ENCODE measurements around the gene MCL1. TPM values are rescaled to one million over a fixed set of nuclear protein-coding genes. Genes with fewer than 3 reads are reported as not detected.
A peak's percentile ranks its signal among the peaks of the same experiment; 100 is the strongest.
"Not testable (repeated sequence)": the region's sequence is repeated elsewhere in the genome, so short reads cannot be mapped to it uniquely, and the experiment has no call there.

Gene MCL1
- total RNA-seq, 1 experiment from 2014 or later, result 225 TPM

DNA sequence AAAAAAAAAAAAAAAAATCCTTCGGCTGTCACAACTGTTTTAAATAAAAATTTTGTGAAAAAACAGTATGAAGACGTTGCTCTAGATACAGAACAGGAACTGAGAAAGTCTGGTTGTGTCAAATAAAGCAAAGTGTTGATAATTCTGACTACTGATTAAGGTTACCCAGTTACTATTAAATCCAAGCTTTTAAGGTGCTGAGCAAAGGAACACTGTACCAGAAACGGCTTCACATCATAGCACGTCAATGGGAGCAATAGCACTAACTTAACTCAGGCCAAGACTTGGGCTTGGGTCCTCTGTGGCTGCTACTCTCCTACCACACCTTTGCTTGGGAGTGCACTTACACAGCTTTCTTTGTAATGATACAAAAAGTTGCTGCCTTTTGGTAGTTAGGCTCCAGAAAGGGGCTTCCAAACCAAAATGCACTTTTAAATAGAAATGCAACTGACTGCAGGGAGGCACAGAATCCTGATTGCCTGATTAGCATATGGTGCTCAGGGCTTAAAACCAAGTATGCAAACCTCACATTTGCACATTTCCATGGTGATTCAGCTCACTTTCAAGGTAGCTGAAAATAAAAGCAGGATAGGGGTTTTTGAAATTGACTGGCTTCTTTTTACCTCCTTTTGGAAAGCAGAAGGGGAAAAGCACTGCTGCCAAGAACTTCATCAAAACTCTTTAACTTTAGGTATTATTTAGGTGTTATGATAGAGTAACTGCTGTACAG is 6.3 kb downstream of the MCL1 start:
- peaks cover 83% of the 10 kb centered on the region for H3K4me1 ChIP-seq (replicated peaks)
- H3K9me3 ChIP-seq (replicated peaks), result no peaks in the 10 kb centered on the region
- no peak for DNase-seq (ENCODE audit: low read depth in 1 of 2, low spot score in 2 of 2)
- peak overlapping the region; percentile 4; the same call in 1 of the 2 replicates for H3K27ac ChIP-seq
- no peaks in the 10 kb centered on the region for H3K27me3 ChIP-seq (replicated peaks)
- H3K36me3 ChIP-seq, result peaks cover 88% of the 10 kb centered on the region
- no peak overlapping the region for H3K4me3 ChIP-seq

DNA sequence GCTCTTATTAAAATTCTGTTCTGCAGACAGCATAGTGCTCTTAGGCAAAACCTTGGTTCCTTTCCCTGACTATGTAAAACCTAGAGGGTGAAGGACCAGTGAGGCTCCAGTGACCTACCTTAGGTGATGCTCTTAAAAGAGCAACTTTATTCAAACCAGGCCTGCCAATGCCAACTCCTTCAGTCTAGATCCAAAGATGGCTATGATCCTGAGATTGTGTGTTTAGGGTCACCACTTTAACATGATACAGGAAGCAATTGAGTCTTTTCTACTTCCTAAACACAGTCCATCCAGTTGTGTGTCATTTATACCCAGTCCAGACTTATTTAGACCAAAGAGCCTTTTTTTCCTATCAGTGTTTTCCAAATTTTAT is 10.8 kb downstream of the MCL1 start:
- DNase-seq (ENCODE audit: low read depth in 1 of 2, low spot score in 2 of 2), result no peak
- peaks cover 71% of the 10 kb centered on the region for H3K4me1 ChIP-seq (replicated peaks)
- no peaks in the 10 kb centered on the region for H3K9me3 ChIP-seq (replicated peaks)
- H3K27ac ChIP-seq, result peak overlapping the region; percentile 94
- no peaks in the 10 kb centered on the region for H3K27me3 ChIP-seq (replicated peaks)
- peaks cover 51% of the 10 kb centered on the region for H3K36me3 ChIP-seq
- no peak overlapping the region for H3K4me3 ChIP-seq

DNA sequence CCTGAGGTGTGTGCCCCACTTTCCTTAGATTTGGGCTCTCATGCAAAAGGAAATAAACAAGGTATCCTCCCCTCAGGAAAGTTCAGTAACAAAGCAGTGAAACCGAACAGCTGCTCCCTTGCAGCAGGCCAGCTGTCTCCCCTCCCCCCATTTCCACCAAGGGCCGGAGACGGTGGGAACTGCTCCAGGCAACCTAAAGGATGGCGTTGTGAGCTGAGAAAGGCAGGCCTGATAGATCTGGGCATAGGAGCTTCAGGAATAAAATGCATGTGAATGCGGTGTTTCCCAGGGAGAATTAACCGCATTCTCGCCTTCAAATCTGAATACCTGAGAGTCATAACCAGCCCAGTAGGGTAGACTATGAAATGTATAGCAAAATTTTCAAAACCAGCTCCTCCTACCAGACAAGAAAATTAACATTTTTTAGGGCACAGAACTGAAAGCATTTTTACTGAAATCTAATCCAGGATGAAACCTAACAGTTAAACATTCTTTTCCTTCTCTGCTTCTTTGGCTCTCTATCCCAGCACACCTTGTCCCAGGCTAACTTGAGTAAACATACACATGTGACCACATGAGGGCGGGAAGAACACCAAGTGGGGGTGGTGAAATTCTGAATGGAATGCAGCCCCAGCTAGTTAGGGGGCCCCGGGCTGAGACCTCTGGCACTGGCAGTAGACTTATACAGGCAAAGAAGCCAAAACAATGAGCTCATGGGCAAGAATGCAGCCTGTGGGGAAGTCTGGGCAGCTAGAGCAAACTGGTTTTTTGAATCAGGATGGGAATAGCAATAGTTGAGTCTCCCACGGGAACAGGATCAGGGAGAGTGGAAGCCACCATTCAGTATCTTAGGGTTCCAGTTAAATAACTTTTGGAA is 11.5 kb downstream of the MCL1 start:
- no peak overlapping the region for H3K4me3 ChIP-seq
- peak overlapping the region; percentile 94 for H3K27ac ChIP-seq
- peaks cover 71% of the 10 kb centered on the region for H3K4me1 ChIP-seq (replicated peaks)

DNA sequence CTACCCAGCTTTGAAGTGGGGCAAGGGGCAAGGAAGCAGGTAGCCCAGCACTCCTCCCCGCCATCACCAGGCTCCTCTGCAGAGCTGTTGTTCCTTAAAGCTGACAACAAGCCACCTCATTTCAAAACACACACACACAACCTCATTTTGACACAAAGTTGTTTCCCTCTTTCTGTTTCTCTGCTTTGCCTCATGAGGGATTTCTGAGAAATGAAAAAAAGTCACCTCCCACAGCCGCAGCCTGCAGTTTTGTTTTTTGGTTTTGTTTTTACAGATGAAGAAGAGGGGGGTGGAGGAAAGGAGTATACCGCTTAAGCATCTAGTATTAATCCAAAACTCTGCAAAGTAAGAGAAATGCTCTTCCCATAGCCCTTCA is 12.1 kb downstream of the MCL1 start:
- H3K4me1 ChIP-seq (replicated peaks), result peaks cover 72% of the 10 kb centered on the region
- H3K27me3 ChIP-seq (replicated peaks), result no peaks in the 10 kb centered on the region
- H3K27ac ChIP-seq, result no peak overlapping the region; the same call in 1 of the 2 replicates
- peaks cover 38% of the 10 kb centered on the region for H3K36me3 ChIP-seq
- no peak for DNase-seq (ENCODE audit: low read depth in 1 of 2, low spot score in 2 of 2)
- H3K9me3 ChIP-seq (replicated peaks), result no peaks in the 10 kb centered on the region
- H3K4me3 ChIP-seq, result no peak overlapping the region

More for the DNA sequence above, 11.5 kb downstream of the MCL1 start:
- DNase-seq (ENCODE audit: low read depth in 1 of 2, low spot score in 2 of 2), result peak; percentile 93
- Histone ChIP-seq H3K9me3 (replicated peaks) (no peaks in the 10 kb centered on the region), H3K27me3 (replicated peaks) (no peaks in the 10 kb centered on the region), H3K36me3 (peaks cover 44% of the 10 kb centered on the region)

DNA sequence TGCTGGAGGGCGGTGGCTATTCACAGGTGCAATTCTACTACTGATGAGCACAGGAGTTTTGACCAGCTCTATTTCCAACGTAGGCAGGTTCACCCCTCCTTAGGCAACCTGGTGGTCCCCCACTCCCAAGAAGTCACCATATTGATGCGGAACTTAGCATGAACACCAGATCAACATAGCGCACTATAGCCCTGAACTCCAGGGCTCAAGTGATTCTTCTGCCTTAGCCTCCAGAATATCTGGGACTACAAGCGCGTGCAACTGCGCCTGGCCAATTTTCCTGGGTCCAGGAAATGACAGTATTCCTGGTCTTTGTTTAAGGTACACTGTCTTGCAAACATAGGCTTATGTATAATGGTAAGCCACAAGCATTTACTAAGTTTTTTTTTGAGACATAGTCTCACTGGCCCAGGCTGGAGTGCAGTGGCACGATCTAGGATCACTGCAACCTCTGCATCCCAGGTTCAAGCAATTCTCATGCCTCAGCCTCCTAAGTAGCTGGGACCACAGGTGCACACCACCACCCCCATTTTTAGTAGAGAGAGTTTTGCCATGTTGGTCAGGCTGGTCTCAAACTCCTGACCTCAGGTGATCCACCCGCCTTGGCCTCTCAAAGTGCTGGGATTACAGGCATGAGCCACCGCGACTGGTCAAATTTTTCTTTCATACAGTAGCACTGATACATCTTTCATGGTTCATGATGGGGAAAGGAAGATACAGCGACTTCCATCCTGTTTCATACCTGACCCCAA is 12.6 kb downstream of the MCL1 start:
- H3K27ac ChIP-seq, result no peak overlapping the region
- no peaks in the 10 kb centered on the region for H3K9me3 ChIP-seq (replicated peaks)
- peaks cover 74% of the 10 kb centered on the region for H3K4me1 ChIP-seq (replicated peaks)
- DNase-seq (ENCODE audit: low read depth in 1 of 2, low spot score in 2 of 2), result no peak
- no peaks in the 10 kb centered on the region for H3K27me3 ChIP-seq (replicated peaks)
- H3K36me3 ChIP-seq, result peaks cover 32% of the 10 kb centered on the region
- no peak overlapping the region for H3K4me3 ChIP-seq

DNA sequence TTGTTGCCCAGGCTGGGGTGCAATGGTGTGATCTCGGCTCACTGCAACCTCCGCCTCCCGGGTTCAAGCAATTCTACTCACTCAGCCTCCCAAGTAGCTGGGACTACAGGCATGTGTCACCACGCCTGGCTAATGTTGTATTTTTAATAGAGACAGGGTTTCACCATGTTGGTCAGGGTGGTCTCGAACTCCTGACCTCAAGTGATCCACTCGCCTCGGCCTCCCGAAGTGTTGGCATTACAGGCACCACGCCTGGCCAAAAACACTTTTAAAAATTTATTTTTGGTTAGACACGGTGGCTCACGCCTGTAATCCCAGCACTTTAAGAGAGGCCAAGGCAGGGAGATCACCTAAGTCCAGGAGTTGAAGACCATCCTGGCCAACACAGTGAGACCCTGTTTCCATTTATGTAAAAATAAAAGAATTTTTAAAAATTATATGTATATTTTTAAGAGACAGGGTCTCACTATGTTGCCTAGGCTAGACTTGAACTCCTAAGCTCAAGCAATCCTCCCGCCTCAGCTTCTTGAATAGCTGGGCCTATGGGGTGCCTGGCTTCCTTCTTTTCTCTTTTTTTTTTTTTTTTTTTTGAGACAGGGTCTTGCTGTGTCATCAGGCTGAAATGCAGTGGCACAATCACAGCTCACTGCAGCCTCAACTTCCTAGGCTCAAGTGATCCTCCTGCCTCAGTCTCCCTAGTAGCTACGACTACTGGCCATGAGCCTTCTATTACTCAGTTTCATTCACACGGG is 14.0 kb downstream of the MCL1 start:
- Histone ChIP-seq H3K4me1 (replicated peaks) (peaks cover 73% of the 10 kb centered on the region), H3K36me3 (peaks cover 19% of the 10 kb centered on the region)
- H3K9me3 ChIP-seq (replicated peaks); DNase-seq (ENCODE audit: low read depth in 1 of 2, low spot score in 2 of 2); H3K27me3 ChIP-seq (replicated peaks); H3K4me3 ChIP-seq; H3K27ac ChIP-seq: not testable (repeated sequence)

DNA sequence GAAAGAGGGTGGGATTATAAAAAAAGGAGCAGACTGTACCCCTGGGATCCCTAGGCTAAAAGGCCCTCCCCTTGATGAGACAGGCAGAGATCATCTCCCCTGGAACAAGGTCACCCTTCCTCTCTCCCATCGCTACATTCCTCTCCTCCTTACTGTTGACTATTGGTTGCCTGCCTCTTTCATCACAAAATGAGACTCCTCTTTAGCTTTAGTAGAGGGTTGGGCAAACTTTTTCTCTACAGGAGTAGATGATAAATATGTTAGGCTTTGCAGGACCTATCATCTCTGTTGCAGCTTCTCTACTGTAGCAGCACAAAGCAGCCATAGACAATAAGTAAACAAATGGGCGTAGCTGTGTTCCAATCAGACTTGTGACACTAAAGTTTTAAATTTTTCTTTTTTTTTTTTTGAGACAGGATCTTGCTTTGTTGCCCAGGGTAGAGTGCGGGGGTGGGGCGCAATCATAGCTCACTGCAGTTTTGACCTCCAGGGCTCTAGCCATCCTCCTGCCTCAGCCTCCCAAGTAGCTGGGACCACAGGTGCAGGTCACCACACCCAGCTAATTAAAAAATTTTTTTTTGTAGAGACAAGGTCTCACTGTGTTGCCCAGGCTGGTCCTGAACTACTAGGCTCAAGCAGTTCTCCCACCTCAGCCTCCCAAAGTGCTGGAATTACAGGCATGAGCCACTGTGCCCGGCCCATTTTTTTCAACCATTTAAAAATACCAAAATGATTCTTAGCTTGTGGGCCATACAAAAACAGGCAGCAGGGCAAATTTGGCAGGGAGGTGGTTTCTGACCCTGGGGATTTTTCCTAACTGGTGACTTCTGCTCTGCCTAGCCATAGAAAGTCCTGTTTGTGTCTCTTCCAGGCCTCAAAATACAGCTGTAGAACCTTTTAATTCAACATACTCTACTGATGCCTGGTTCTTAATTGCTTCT is 15.1 kb downstream of the MCL1 start:
- no peak overlapping the region for H3K4me3 ChIP-seq
- H3K36me3 ChIP-seq, result peaks cover 8% of the 10 kb centered on the region
- no peaks in the 10 kb centered on the region for H3K27me3 ChIP-seq (replicated peaks)
- DNase-seq (ENCODE audit: low read depth in 1 of 2, low spot score in 2 of 2), result no peak
- no peak overlapping the region for H3K27ac ChIP-seq
- peaks cover 65% of the 10 kb centered on the region for H3K4me1 ChIP-seq (replicated peaks)
- no peaks in the 10 kb centered on the region for H3K9me3 ChIP-seq (replicated peaks)

DNA sequence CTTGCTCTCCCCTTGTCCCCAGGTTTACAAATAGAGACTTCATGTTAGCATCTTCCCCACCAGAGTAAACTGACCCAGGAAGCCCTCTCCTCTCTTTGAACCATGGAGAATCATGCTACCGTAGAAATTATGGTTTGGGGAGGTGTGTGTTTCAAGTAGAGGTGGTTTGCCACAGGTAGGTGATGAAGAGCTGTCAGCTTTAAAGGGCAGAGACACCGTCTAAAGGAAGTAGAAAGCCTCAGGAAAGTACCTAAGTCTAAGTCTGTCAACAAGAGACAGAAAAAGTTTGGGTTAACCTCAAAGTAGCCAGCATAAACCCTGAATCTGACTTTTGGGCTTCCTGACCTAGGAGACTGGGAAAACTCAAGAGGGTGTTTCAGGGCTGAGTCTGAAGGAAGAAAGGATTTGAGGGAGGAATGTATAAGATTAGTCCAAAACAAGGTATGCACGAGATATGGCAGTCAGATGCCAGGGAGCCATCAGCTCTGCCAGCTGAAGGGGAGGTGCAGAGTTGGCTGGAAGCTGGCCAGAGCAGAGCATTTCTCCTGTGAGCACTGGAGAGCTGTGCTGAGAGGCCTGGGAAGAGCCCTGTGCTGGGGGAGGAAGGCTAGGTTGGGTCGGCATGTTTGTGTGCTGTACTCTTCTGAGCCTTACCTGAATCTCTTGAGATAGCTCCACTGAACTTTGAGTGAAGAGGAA is 15.9 kb downstream of the MCL1 start:
- Histone ChIP-seq H3K9me3 (replicated peaks) (no peaks in the 10 kb centered on the region), H3K27me3 (replicated peaks) (no peaks in the 10 kb centered on the region), H3K27ac (no peak overlapping the region), H3K4me1 (replicated peaks) (peaks cover 57% of the 10 kb centered on the region), H3K4me3 (no peak overlapping the region), H3K36me3 (peaks cover 7% of the 10 kb centered on the region; the same call in 1 of the 2 replicates)
- DNase-seq (ENCODE audit: low read depth in 1 of 2, low spot score in 2 of 2), result no peak

DNA sequence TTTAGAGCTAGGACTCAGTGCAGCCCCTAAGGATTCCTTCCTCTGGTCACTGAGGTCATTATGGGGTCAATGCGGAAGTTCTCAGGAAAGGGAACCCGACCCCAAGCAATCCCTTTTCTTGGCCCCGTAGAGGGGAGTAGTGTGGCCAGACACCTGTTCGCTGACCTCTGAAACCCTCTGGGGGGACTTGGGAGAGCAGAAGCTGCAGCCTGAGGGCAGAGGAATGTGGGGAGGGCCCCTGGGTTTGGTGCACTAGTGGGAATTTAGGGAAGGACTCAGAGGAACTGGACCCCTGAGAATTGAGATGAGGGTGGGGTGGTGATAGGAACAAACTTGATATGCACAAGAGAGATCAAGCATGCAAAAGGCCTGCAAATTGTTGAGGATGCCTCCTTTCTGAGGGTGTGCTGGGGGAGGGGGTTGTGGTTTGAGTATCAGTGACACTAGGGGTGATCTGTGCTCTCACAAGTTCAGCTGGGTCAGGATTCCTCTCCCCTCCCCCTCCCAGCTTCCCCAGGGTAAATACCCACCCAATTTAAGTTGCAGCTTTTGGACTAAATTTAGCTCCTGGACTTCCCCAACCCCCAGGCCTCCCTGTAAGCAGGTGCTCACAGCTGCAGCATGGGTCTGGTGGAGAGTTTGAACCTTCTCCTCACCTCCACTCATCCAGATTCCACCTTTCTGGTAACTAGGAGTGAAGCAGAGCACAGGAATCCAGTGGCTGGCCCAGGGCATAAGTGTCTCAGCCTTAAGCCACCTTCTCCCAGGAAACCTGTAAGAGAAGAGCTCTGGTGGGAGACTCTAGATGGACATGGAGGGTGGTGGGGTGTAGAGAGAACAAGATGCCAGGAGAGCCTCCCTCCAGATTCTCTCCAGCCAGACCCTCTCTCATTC is 16.7 kb downstream of the MCL1 start:
- H3K4me3 ChIP-seq, result peak overlapping the region; percentile 40
- no peaks in the 10 kb centered on the region for H3K9me3 ChIP-seq (replicated peaks)
- peaks cover 7% of the 10 kb centered on the region; the same call in 1 of the 2 replicates for H3K36me3 ChIP-seq
- peak overlapping the region; percentile 96 for H3K27ac ChIP-seq
- H3K27me3 ChIP-seq (replicated peaks), result no peaks in the 10 kb centered on the region
- H3K4me1 ChIP-seq (replicated peaks), result peaks cover 49% of the 10 kb centered on the region
- DNase-seq (ENCODE audit: low read depth in 1 of 2, low spot score in 2 of 2), result no peak

DNA sequence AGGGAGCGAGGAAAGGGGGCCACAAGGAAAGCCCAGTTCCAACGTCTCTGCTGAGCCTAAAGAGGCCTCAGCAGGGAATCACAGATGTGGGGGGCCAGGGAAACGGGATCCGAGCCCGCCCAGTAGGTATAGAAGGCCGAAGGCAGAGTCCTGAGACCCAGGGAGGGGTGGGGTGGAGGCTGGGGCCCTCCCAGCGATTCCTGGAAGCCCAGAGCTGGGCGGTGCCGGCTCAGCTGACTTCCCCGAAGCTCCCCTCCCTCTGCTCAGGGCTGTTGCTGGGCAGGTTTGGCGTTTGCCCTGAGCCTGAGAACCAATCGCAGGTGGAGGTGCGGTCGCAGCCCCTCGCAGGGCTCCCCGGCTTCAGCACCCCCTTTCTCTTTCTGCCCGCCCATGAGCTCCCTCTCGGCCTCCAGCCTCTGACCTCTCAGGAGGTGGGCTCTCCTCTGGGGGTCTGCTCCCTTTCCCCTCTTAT is 17.4 kb downstream of the MCL1 start:
- peak overlapping the region; percentile 40 for H3K4me3 ChIP-seq
- H3K4me1 ChIP-seq (replicated peaks), result peaks cover 42% of the 10 kb centered on the region

More for the DNA sequence above, 17.4 kb downstream of the MCL1 start:
- Histone ChIP-seq H3K27ac (peak overlapping the region; percentile 96), H3K9me3 (replicated peaks) (no peaks in the 10 kb centered on the region), H3K36me3 (peaks cover 7% of the 10 kb centered on the region; the same call in 1 of the 2 replicates), H3K27me3 (replicated peaks) (no peaks in the 10 kb centered on the region)
- peak; percentile 89 to 94 for DNase-seq (ENCODE audit: low read depth in 1 of 2, low spot score in 2 of 2)

Data from SJSA1 (cell line).